Measurements from ENCODE around the gene ARID1B.

- no peak for TF ChIP-seq POLR2AphosphoS5 (IDR thresholded peaks at IDR 0.05)
- TF ChIP-seq, protein P1, sequence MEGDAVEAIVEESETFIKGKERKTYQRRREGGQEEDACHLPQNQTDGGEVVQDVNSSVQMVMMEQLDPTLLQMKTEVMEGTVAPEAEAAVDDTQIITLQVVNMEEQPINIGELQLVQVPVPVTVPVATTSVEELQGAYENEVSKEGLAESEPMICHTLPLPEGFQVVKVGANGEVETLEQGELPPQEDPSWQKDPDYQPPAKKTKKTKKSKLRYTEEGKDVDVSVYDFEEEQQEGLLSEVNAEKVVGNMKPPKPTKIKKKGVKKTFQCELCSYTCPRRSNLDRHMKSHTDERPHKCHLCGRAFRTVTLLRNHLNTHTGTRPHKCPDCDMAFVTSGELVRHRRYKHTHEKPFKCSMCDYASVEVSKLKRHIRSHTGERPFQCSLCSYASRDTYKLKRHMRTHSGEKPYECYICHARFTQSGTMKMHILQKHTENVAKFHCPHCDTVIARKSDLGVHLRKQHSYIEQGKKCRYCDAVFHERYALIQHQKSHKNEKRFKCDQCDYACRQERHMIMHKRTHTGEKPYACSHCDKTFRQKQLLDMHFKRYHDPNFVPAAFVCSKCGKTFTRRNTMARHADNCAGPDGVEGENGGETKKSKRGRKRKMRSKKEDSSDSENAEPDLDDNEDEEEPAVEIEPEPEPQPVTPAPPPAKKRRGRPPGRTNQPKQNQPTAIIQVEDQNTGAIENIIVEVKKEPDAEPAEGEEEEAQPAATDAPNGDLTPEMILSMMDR (IDR thresholded peaks at IDR 0.05), result no peak
Observed at GRCh38 chr6:156781861-156782631, 4.9 kb downstream of the ARID1B start.

Data from prostate gland (tissue), 2 donors.